HG03521 (cell line): Measurements from ENCODE around the gene GNS.

Source experiments
- ATAC-seq: cut with Tn5 transposase; IDR thresholded peaks from one replicate; pipeline ENCODE4 v1.9.1; 2021; ENCODE audit warnings: mild to moderate bottlenecking, moderate library complexity; ENCODE audit not compliant: unreplicated experiment

GNS gene

DNA sequence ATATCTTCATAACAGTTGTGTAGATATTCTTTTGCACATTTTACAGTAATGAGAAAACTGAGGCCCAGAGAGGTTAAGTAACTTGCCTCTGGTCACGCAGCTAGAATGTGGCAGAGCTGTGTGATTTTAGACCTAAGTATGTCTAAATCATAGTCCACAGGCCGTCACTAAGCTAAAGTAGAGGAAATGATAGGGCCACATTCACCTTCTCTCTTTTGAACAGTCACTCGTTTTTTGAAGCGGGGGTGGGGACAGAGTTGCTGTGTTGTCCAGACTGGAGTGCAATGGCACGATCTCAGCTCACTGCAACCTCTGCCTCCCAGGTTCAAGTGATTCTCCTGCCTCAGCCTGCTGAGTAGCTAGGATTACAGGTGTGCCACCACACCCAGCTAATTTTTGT lies 80.4 kb downstream of the GNS start:
- ATAC-seq = no peak

DNA sequence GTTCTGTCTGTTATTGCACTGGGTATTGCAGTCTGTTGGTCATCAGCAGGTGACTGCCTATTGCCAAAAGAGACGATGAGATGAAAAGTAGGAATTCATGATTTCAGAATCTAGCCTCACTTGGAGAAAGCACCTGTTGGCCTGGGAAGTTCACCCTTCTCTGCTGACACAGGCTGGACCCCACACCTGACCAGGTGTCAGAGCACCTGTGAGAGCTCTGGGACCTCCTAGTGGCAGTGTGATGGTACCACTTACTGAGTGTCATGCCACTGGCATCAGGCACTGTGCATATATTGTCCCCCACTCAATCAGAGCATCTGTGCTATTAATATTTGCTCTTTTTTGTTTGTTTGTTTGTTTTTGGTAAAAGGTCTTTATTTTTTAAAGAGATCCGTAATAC lies 81.0 kb downstream of the GNS start:
- ATAC-seq = no peak

DNA sequence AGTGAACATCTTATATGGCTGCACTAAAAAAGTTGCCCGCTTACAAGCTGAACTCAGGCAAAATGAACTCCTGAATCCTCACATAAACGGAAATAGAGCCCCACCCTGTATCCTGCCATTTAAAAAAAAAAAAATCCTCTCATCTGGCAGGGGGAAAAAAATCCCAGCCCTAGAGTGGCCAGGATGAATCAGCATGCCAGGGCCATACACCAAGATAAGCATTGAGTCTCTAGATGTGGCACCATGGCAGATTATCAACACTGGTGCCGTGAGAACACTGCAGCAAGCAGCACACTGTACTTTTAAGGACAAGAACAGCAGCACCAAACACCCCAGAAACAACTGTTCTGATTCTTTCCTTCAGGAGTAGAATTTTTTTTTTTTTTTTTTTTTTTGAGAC lies 83.4 kb downstream of the GNS start:
- ATAC-seq = no peak

GRCh38 chr12:64674367-64674922 lies 84.8 kb downstream of the GNS start:
- no peak for ATAC-seq

GRCh38 chr12:64673490-64674169 lies 85.6 kb downstream of the GNS start:
- no peak for ATAC-seq

GRCh38 chr12:64672925-64673409 lies 86.2 kb downstream of the GNS start:
- no peak for ATAC-seq

DNA sequence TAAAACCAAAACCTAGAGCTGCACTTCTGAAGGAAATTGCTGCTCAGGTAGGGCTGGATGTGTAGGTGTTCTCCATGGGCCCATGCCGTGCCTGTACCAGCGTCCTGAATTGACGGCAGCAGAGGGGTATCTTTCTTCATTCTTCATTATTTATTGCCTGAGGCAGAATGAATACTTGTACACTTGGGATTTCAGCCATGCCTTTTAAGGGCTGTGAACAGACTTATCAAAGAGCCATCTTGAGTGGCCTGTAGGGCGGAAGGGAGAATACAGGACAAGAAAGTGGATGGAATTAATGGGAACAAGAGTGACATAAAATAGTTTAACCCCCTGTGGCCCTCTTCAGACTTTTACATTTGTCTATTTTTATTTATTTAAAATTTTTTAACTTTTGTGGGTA lies 87.5 kb downstream of the GNS start:
- no peak for ATAC-seq

GRCh38 chr12:64670919-64671639 lies 88.1 kb downstream of the GNS start:
- ATAC-seq = no peak

GRCh38 chr12:64670019-64670418 lies 89.2 kb downstream of the GNS start:
- ATAC-seq = no peak

DNA sequence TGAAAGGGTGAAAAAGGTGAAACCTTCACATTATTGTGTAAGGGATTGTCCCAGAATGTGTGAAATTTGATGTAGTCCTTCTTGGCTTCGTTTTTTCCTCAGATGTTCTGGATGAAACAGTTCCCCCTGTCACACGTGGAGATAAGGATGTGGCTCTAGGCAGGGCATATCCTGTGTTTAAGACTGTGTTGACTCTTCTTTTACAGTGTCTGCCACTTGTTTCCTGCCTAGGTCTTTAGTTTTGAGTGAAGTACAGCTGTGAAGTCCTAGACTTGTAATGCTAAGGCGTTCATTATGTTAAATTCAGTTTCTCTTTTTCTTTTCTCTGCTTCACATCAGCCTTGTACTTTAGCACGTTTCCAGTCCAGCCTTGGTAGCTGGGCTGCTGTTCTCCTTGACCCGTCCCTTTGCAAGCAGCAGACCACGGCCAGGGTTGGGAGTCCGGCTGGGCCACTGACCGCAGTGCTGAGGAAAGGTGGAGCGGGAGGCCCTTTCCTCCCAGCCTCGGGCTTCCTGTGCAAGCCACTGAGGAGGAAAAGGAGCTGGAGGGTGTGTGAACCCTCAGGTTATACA lies 89.8 kb downstream of the GNS start:
- ATAC-seq = peak; percentile 53

DNA sequence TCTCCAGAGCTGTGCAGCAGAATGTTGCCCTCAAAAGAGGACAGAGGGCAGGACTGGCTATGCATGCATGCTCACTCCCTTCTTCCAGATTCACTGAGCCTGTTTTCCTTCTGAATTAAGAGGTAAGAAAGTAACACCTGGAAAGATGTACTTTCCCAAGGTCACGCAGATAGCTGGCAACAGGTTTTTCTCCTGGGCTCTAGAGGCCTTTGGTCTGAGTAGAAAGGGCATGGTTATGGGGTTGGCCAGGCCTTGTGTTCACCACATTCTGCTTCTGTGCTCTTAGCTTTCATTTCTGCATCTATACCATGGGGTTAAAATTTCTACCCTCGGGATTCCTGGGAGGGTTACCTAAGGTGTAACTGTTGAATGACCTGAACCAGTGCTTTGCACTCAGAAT lies 91.4 kb downstream of the GNS start:
- no peak for ATAC-seq

- no peak for ATAC-seq
These were observed 92.9 kb downstream of the GNS start for GRCh38 chr12:64666054-64666914.

DNA sequence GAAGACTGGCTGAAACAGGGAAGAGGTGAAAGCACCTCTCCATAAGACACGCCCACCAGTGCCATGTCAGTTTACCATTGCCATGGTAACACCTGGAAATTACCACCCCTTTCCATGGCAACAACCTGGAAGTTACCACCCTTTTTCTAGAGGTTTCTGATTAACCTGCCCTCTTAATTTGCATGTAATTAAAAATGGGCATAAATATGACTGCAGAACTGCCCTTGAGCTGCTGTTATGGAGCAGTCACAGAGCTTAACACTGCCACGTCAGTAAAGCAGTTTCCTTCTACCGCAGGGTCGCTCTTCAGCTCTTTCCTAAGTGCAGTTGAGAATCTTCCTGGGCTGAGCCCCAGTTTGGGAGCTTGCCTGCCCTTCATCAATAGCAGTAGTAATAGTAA lies 93.7 kb downstream of the GNS start:
- ATAC-seq = peak; percentile 37
